GM23248 (cell line): Measurements from ENCODE around the gene DCAF5. TPM values are rescaled to one million over a fixed set of nuclear protein-coding genes. Genes with fewer than 3 reads are reported as not detected.
"Not testable (repeated sequence)": the region's sequence is repeated elsewhere in the genome, so short reads cannot be mapped to it uniquely, and the experiment has no call there.

Experiments used
- DNase-seq: peaks from one replicate; pipeline ENCODE4 v3.0.0-alpha.2; 2015
- H2AFZ ChIP-seq: fragments of 200-600 bp; sonication (generic); 2 replicates; pipeline ENCODE4 v1.6.1; 2016; ENCODE audit warnings: antibody characterized with exemption
- H3F3A ChIP-seq: fragments of 200-600 bp; sonication (generic); 2 replicates; pipeline ENCODE4 v1.6.1; 2016; ENCODE audit warnings: mild to moderate bottlenecking, antibody characterized with exemption, mixed run types; ENCODE audit not compliant: insufficient read depth
- H3K27ac ChIP-seq: fragments of 200-600 bp; sonication (generic); 2 replicates; pipeline ENCODE4 v1.5.1; 2016; ENCODE audit warnings: mild to moderate bottlenecking
- H3K27me3 ChIP-seq: fragments of 200-600 bp; sonication (generic); replicated peaks from 2 replicates; pipeline ENCODE4 v1.6.1; 2016; ENCODE audit warnings: mild to moderate bottlenecking; ENCODE audit not compliant: insufficient read depth
- H3K36me3 ChIP-seq: fragments of 200-600 bp; sonication (generic); 2 replicates; pipeline ENCODE4 v1.6.1; 2016; ENCODE audit warnings: low read depth, mild to moderate bottlenecking
- H3K4me1 ChIP-seq: fragments of 200-600 bp; sonication (generic); 2 replicates; pipeline ENCODE4 v1.6.1; 2016; ENCODE audit warnings: mild to moderate bottlenecking; ENCODE audit not compliant: insufficient read depth
- H3K4me2 ChIP-seq: fragments of 200-600 bp; sonication (generic); one replicate; pipeline ENCODE4 v1.6.1; 2016; ENCODE audit warnings: mild to moderate bottlenecking; ENCODE audit not compliant: unreplicated experiment
- H3K4me3 ChIP-seq: fragments of 200-600 bp; sonication (generic); 2 replicates; pipeline ENCODE4 v1.5.1; 2016; ENCODE audit warnings: mild to moderate bottlenecking
- H3K79me2 ChIP-seq: fragments of 200-600 bp; sonication (generic); 2 replicates; pipeline ENCODE4 v1.6.1; 2016; ENCODE audit warnings: mild to moderate bottlenecking; ENCODE audit not compliant: insufficient read depth
- H3K9ac ChIP-seq: fragments of 200-600 bp; sonication (generic); 2 replicates; pipeline ENCODE4 v1.6.1; 2016; ENCODE audit warnings: mild to moderate bottlenecking
- H3K9me2 ChIP-seq: fragments of 200-600 bp; sonication (generic); 2 replicates; pipeline ENCODE4 v1.6.1; 2016; ENCODE audit warnings: mixed run types, mild to moderate bottlenecking, moderate library complexity; ENCODE audit not compliant: insufficient read depth
- H3K9me3 ChIP-seq: fragments of 200-600 bp; sonication (generic); one replicate; pipeline ENCODE4 v1.6.1; 2017; ENCODE audit warnings: low read depth
- H4K20me1 ChIP-seq: fragments of 200-600 bp; sonication (generic); 2 replicates; pipeline ENCODE4 v1.6.0; 2016; ENCODE audit not compliant: insufficient read depth
- EZH2 ChIP-seq: fragments of 200-600 bp; sonication (generic); IDR thresholded peaks from 2 replicates; pipeline ENCODE4 v1.6.1; 2018; ENCODE audit warnings: antibody characterized with exemption, mild to moderate bottlenecking; ENCODE audit not compliant: insufficient read depth, poor library complexity, severe bottlenecking
- EZH2phosphoT487 ChIP-seq: fragments of 200-600 bp; sonication (generic); IDR thresholded peaks from 2 replicates; pipeline ENCODE4 v1.6.1; 2018; ENCODE audit warnings: antibody characterized with exemption, moderate library complexity, mild to moderate bottlenecking, low read depth; ENCODE audit not compliant: insufficient read depth
- WGBS, 2 experiments: methylation state at CpG; one replicate each; pipeline ENCODE4 v1.1.6; 2015 to 2017; ENCODE audit warnings: low lambda C conversion rate in 2 of 2, low coverage in 1 of 2; ENCODE audit errors: missing lambda C conversion rate in 2 of 2; 5-methylcytosine and 5-hydroxymethylcytosine counted together
- in situ Hi-C: fragments of 300-500 bp; cut with MboI; formaldehyde crosslinking; loops from 2 replicates; pipeline ENCODE4 v1.15.0; 2020
- polyA plus RNA-seq: library from polyadenylated mRNA; unstranded; fragments of >200 nt; fragmentation: Nextera tagmentation; extraction: Ambion mirVana; gene quantifications from 2 replicates; pipeline ENCODE4 v1.2.1, GENCODE V29; 2016
- total RNA-seq: library from RNA; depleted of rRNA; stranded (reverse); fragments of >200 nt; shearing (Covaris generic); gene quantifications from 2 replicates; pipeline ENCODE4 v1.2.3, GENCODE V29; 2014

Gene DCAF5
- total and polyA plus RNA-seq, 2 experiments from 2014 or later, result 24.5 to 26.4 TPM

GRCh38 chr14:69023035-69023434 is 129.9 kb downstream of the DCAF5 start:
- no peaks in the 10 kb centered on the region for H3K4me1 ChIP-seq
- H3K9me2 ChIP-seq, result no peaks in the 10 kb centered on the region
- WGBS, 2 experiments, result 80 to 81% methylated on average over 4 of the region's 4 CpGs
- H3K79me2 ChIP-seq, result no peaks in the 10 kb centered on the region
- no peak overlapping the region for H3K27ac ChIP-seq
- no peak for DNase-seq
- no peak overlapping the region for H3K4me3 ChIP-seq
- no peaks in the 10 kb centered on the region for H3K9me3 ChIP-seq
- in situ Hi-C loops, result no loop called here
- H3K27me3 ChIP-seq, result no peaks in the 10 kb centered on the region
- no peaks in the 10 kb centered on the region for H3F3A ChIP-seq
- no peak overlapping the region for H3K9ac ChIP-seq
- H4K20me1 ChIP-seq, result no peaks in the 10 kb centered on the region
- H3K4me2 ChIP-seq, result no peak overlapping the region
- TF ChIP-seq EZH2 (no peak), EZH2phosphoT487 (no peak)
- H2AFZ ChIP-seq, result no peak overlapping the region
- no peaks in the 10 kb centered on the region for H3K36me3 ChIP-seq

- H3K27me3 ChIP-seq, H3K27ac ChIP-seq, H3K79me2 ChIP-seq, DNase-seq, H3K9ac ChIP-seq, H4K20me1 ChIP-seq, H2AFZ ChIP-seq, in situ Hi-C loops, H3K9me2 ChIP-seq, H3K4me3 ChIP-seq, H3K36me3 ChIP-seq, H3K4me2 ChIP-seq, H3F3A ChIP-seq, H3K4me1 ChIP-seq, H3K9me3 ChIP-seq: not testable (repeated sequence)
- WGBS, 2 experiments, result 77 to 84% methylated on average over 8 of the region's 8 CpGs
These were observed 130.8 kb downstream of the DCAF5 start for GRCh38 chr14:69022093-69022492.

- TF ChIP-seq EZH2phosphoT487 (no peak), EZH2 (no peak)
- Histone ChIP-seq H3K27ac (no peak overlapping the region), H3K79me2 (no peaks in the 10 kb centered on the region), H3K9ac (no peak overlapping the region), H3K4me1 (peaks cover 9% of the 10 kb centered on the region; the same call in 1 of the 2 replicates), H3K4me3 (no peak overlapping the region), H3K9me2 (no peaks in the 10 kb centered on the region), H2AFZ (no peak overlapping the region), H4K20me1 (no peaks in the 10 kb centered on the region), H3K27me3 (no peaks in the 10 kb centered on the region), H3K4me2 (no peak overlapping the region), H3K36me3 (no peaks in the 10 kb centered on the region), H3K9me3 (no peaks in the 10 kb centered on the region), H3F3A (peaks cover 2% of the 10 kb centered on the region; the same call in 1 of the 2 replicates)
- WGBS, 2 experiments, result 62 to 94% methylated on average over 1 to 4 of the region's 4 CpGs
- in situ Hi-C loops, result no loop called here
- DNase-seq, result no peak
These were observed 135.2 kb downstream of the DCAF5 start for GRCh38 chr14:69017706-69018105.

GRCh38 chr14:69014829-69015259 is 138.1 kb downstream of the DCAF5 start:
- H3K79me2 ChIP-seq, result no peaks in the 10 kb centered on the region
- no peak overlapping the region for H3K9ac ChIP-seq
- no peak overlapping the region for H3K4me3 ChIP-seq
- H3F3A ChIP-seq, result peaks cover 8% of the 10 kb centered on the region; the same call in 1 of the 2 replicates
- H3K4me1 ChIP-seq, result peaks cover 9% of the 10 kb centered on the region; the same call in 1 of the 2 replicates
- peak; percentile 57 for DNase-seq
- H3K27me3 ChIP-seq, result no peaks in the 10 kb centered on the region
- H3K9me2 ChIP-seq, result no peaks in the 10 kb centered on the region
- H4K20me1 ChIP-seq, result no peaks in the 10 kb centered on the region
- TF ChIP-seq EZH2phosphoT487 (no peak), EZH2 (no peak)
- in situ Hi-C loops, result no loop called here
- no peak overlapping the region for H3K4me2 ChIP-seq
- H2AFZ ChIP-seq, result 0 out of 2 replicates have a peak overlapping the region, but pooled peaks have one; percentile 3
- H3K27ac ChIP-seq, result no peak overlapping the region
- H3K9me3 ChIP-seq, result no peaks in the 10 kb centered on the region
- 73 to 85% methylated on average over 4 to 6 of the region's 6 CpGs for WGBS, 2 experiments
- no peaks in the 10 kb centered on the region for H3K36me3 ChIP-seq
